Activated CD4-positive, alpha-beta T cell treated with anti-CD3 and anti-CD28 coated beads, Interleukin-2, amount 10 ng/mL, durations not matched to agents 24 days and 14 days (primary cell): ENCODE data around the gene SF3A1. TPM values are rescaled to one million over a fixed set of nuclear protein-coding genes. Genes with fewer than 3 reads are reported as not detected.
A peak's percentile ranks its signal among the peaks of the same experiment; 100 is the strongest.

Experiments
- DNase-seq: peaks from one replicate; pipeline ENCODE4 v3.0.0; 2022
- H3K27ac Mint-ChIP-seq: one replicate; pipeline ENCODE4 v1.8.0; 2022; ENCODE audit warnings: mild to moderate bottlenecking, mixed read lengths
- H3K27me3 Mint-ChIP-seq: one replicate; pipeline ENCODE4 v1.8.0; 2022; ENCODE audit warnings: mixed read lengths
- H3K36me3 Mint-ChIP-seq: one replicate; pipeline ENCODE4 v1.8.0; 2022; ENCODE audit warnings: low read depth, mild to moderate bottlenecking, mixed read lengths
- H3K4me1 Mint-ChIP-seq: one replicate; pipeline ENCODE4 v1.8.0; 2021; ENCODE audit warnings: mixed read lengths
- H3K4me3 Mint-ChIP-seq: one replicate; pipeline ENCODE4 v1.8.0; 2022; ENCODE audit warnings: mild to moderate bottlenecking, moderate library complexity, mixed read lengths
- H3K9me3 Mint-ChIP-seq: one replicate; pipeline ENCODE4 v1.8.0; 2021; ENCODE audit warnings: mixed read lengths
- intact Hi-C: fragments of 100-400 bp; cut with micrococcal nuclease; formaldehyde crosslinking; loops from one replicate; pipeline ENCODE4 v1.15.1; 2023
- total RNA-seq: library from RNA; stranded (reverse); gene quantifications from 2 replicates; pipeline ENCODE4 v1.2.3, GENCODE V29; 2022

Gene SF3A1
- total RNA-seq, 1 donor from 2014 or later = 319 TPM

GRCh38 chr22:30393885-30394284 is 37.2 kb upstream of the SF3A1 start:
- Mint-ChIP-seq H3K4me1 (peaks cover 48% of the 10 kb centered on the region), H3K36me3 (peaks cover 3% of the 10 kb centered on the region), H3K27ac (no peak overlapping the region), H3K27me3 (no peaks in the 10 kb centered on the region), H3K9me3 (no peaks in the 10 kb centered on the region), H3K4me3 (no peak overlapping the region)
- intact Hi-C loops = loop anchor here (10.0 kb wide), 1 partner anchor 289 kb away; no protein-coding TSS in a partner anchor
- no peak for DNase-seq

GRCh38 chr22:30393322-30393680 is 36.6 kb upstream of the SF3A1 start:
- Mint-ChIP-seq H3K36me3 (no peaks in the 10 kb centered on the region), H3K4me1 (peaks cover 42% of the 10 kb centered on the region), H3K4me3 (no peak overlapping the region), H3K27ac (no peak overlapping the region), H3K9me3 (no peaks in the 10 kb centered on the region), H3K27me3 (no peaks in the 10 kb centered on the region)
- intact Hi-C loops = loop anchor here (10.0 kb wide), 1 partner anchor 288 kb away; no protein-coding TSS in a partner anchor
- no peak for DNase-seq

GRCh38 chr22:30392661-30393321 is 36.1 kb upstream of the SF3A1 start:
- peak; percentile 67 for DNase-seq
- no peaks in the 10 kb centered on the region for H3K36me3 Mint-ChIP-seq
- H3K4me1 Mint-ChIP-seq = peaks cover 37% of the 10 kb centered on the region
- intact Hi-C loops = loop anchor here (10.0 kb wide), 1 partner anchor 288 kb away; no protein-coding TSS in a partner anchor
- no peaks in the 10 kb centered on the region for H3K27me3 Mint-ChIP-seq
- no peak overlapping the region for H3K4me3 Mint-ChIP-seq
- H3K9me3 Mint-ChIP-seq = no peaks in the 10 kb centered on the region
- no peak overlapping the region for H3K27ac Mint-ChIP-seq

- Mint-ChIP-seq H3K4me1 (peaks cover 35% of the 10 kb centered on the region), H3K9me3 (no peaks in the 10 kb centered on the region), H3K36me3 (no peaks in the 10 kb centered on the region), H3K27me3 (no peaks in the 10 kb centered on the region), H3K27ac (peak overlapping the region; percentile 94), H3K4me3 (no peak overlapping the region)
- peak; percentile 94 for DNase-seq
- intact Hi-C loops = loop anchor here (1.0 to 10.0 kb wide), 4 partner anchors 35 to 286 kb away; partner anchors contain the start of gene CASTOR1
These were observed 34.4 kb upstream of the SF3A1 start for GRCh38 chr22:30390974-30391691.

- H3K4me1 Mint-ChIP-seq = peaks cover 19% of the 10 kb centered on the region
- no peaks in the 10 kb centered on the region for H3K36me3 Mint-ChIP-seq
- peak; percentile 96 for DNase-seq
- H3K4me3 Mint-ChIP-seq = peak within 1 kb of the TSS; percentile 86
- no peaks in the 10 kb centered on the region for H3K9me3 Mint-ChIP-seq
- peak within 1 kb of the TSS; percentile 79 for H3K27ac Mint-ChIP-seq
- H3K27me3 Mint-ChIP-seq = no peaks in the 10 kb centered on the region
- intact Hi-C loops = loop anchor here (1.0 to 2.0 kb wide), 3 partner anchors 30 to 121 kb away; partner anchors contain the start of genes CCDC157, OSM and SF3A1
These were observed 30.5 kb upstream of the SF3A1 start, which contains the start of gene RNF215 for GRCh38 chr22:30386960-30387827. TSS of gene RNF215 (minus strand) at chr22:30387411. CDS start at chr22:30387313, 98 bp downstream.

- Mint-ChIP-seq H3K27me3 (no peaks in the 10 kb centered on the region), H3K9me3 (no peaks in the 10 kb centered on the region), H3K4me1 (peaks cover 13% of the 10 kb centered on the region), H3K4me3 (peak overlapping the region; percentile 86), H3K36me3 (no peaks in the 10 kb centered on the region), H3K27ac (peak overlapping the region; percentile 69)
- no peak for DNase-seq
- intact Hi-C loops = loop anchor here (2.0 kb wide), 1 partner anchor 30 kb away; the partner anchor contains the start of genes CCDC157 and SF3A1
These were observed 29.9 kb upstream of the SF3A1 start for GRCh38 chr22:30386608-30386959.

- Mint-ChIP-seq H3K27ac (no peak overlapping the region), H3K9me3 (no peaks in the 10 kb centered on the region), H3K27me3 (no peaks in the 10 kb centered on the region), H3K36me3 (no peaks in the 10 kb centered on the region), H3K4me1 (peaks cover 8% of the 10 kb centered on the region), H3K4me3 (peak overlapping the region; percentile 86)
- no peak for DNase-seq
- intact Hi-C loops = loop anchor here (2.0 kb wide), 1 partner anchor 29 kb away; the partner anchor contains the start of genes CCDC157 and SF3A1
These were observed 29.2 kb upstream of the SF3A1 start for GRCh38 chr22:30385942-30386341.

- Mint-ChIP-seq H3K27me3 (no peaks in the 10 kb centered on the region), H3K9me3 (no peaks in the 10 kb centered on the region), H3K36me3 (no peaks in the 10 kb centered on the region), H3K4me3 (no peak overlapping the region), H3K27ac (no peak overlapping the region), H3K4me1 (peaks cover 8% of the 10 kb centered on the region)
- intact Hi-C loops = no loop called here
- DNase-seq = no peak
These were observed 26.4 kb upstream of the SF3A1 start for GRCh38 chr22:30383061-30383460.

GRCh38 chr22:30382340-30382739 is 25.6 kb upstream of the SF3A1 start:
- DNase-seq = no peak
- Mint-ChIP-seq H3K27me3 (no peaks in the 10 kb centered on the region), H3K27ac (no peak overlapping the region), H3K36me3 (no peaks in the 10 kb centered on the region), H3K9me3 (no peaks in the 10 kb centered on the region), H3K4me1 (peaks cover 5% of the 10 kb centered on the region), H3K4me3 (no peak overlapping the region)
- intact Hi-C loops = no loop called here

GRCh38 chr22:30381264-30381663 is 24.6 kb upstream of the SF3A1 start:
- H3K27me3 Mint-ChIP-seq = no peaks in the 10 kb centered on the region
- no peaks in the 10 kb centered on the region for H3K9me3 Mint-ChIP-seq
- no peak overlapping the region for H3K4me3 Mint-ChIP-seq
- no peaks in the 10 kb centered on the region for H3K36me3 Mint-ChIP-seq
- H3K4me1 Mint-ChIP-seq = peaks cover 2% of the 10 kb centered on the region
- H3K27ac Mint-ChIP-seq = no peak overlapping the region
- intact Hi-C loops = no loop called here
- no peak for DNase-seq

GRCh38 chr22:30380011-30380410 is 23.3 kb upstream of the SF3A1 start:
- DNase-seq = no peak
- H3K27me3 Mint-ChIP-seq = no peaks in the 10 kb centered on the region
- no peak overlapping the region for H3K27ac Mint-ChIP-seq
- no peak overlapping the region for H3K4me3 Mint-ChIP-seq
- no peaks in the 10 kb centered on the region for H3K4me1 Mint-ChIP-seq
- no peaks in the 10 kb centered on the region for H3K36me3 Mint-ChIP-seq
- no peaks in the 10 kb centered on the region for H3K9me3 Mint-ChIP-seq
- intact Hi-C loops = no loop called here

- Mint-ChIP-seq H3K9me3 (no peaks in the 10 kb centered on the region), H3K36me3 (no peaks in the 10 kb centered on the region), H3K4me1 (no peaks in the 10 kb centered on the region), H3K4me3 (no peak overlapping the region), H3K27me3 (no peaks in the 10 kb centered on the region), H3K27ac (no peak overlapping the region)
- intact Hi-C loops = no loop called here
- no peak for DNase-seq
These were observed 18.7 kb upstream of the SF3A1 start for GRCh38 chr22:30375312-30375849.
